ENCODE results near the gene PAF1.

Gene PAF1

DNA sequence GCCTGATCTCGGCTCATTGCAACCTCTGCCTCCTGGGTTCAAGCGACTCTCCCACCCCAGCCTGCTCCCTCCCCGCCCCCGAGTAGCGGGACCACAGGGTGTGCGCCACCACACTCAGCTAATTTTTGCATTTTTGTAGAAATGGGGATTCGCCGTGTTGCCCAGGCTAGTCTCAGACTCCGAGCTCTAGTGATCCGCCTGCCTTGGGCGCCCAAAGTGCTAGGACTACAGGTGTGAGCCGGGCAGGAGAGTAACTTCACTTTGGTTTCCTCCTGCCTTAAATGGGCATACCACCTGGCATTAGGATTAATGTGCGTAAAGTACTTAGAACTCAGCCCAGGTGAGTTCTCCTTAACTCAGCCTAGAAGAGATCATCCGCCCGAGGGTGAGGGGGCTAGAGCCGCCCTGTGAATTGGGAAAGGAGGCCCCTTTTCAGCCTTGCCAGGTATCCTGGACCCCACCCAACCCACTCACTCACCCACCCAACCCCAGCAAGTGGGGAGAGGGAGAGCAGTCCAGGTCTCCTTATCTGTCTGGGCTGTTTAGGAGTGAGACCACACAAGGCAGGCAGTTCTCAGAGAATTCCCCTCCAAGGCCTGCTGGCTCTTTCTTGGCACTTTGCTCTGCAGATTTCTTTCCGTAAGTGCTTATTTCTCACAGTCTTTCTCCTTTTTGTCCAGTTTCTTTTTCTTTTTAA, 14.5 kb upstream of the PAF1 start:
- peak; percentile 35 for DNase-seq (ENCODE audit: low spot score)

GRCh38 chr19:39403331-39404312, 12.7 kb upstream of the PAF1 start:
- DNase-seq (ENCODE audit: low spot score), result peak; percentile 97

DNA sequence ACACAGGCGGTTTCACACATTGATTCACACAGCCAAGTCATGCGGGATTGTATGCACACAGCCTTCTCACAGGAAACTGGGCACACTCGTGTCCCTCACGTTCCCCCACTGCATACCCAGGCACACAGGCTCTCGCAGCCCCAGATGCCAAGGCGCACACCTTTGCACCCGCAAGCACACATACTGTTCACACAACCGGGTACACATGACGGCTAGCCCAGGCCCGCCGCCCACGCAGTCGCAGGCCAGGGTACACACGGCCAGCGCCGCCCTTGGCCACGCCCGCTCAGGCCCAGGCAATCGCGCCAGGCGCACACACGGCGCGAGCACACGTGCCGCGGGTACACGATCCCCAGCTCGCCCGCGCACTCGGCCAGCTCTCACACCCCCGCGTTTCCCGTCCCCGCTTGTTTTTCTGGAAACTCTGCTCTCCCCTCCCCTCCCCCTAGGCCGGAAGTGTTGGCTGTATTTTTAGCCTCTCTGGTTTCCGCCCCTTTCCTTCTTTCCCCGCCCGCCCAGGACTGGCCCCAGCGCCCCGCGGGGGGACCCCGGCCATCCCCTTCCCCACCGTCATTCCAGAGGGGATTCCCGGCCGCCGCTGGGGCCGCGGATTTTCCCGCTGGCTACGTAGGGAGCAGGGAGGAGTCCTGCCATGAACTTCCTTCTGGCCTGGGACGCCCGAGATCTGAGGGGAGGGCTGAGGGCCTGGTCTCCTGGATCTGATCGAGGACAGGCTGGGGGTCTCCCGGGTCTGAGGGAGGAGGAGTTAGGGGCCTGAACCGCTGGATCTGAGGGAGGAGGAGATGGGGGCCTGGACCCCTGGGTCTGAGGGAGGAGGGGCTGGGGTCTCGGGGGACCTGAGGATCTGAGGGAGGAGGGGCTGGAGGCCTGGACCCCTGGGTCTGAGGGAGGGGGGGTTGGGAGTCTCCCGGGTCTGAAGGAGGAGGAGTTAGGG, 11.7 kb upstream of the PAF1 start:
- peak; percentile 82 for DNase-seq (ENCODE audit: low spot score)

- DNase-seq (ENCODE audit: low spot score), result peak; percentile 93
Observed at GRCh38 chr19:39401549-39402345, 10.8 kb upstream of the PAF1 start.

DNA sequence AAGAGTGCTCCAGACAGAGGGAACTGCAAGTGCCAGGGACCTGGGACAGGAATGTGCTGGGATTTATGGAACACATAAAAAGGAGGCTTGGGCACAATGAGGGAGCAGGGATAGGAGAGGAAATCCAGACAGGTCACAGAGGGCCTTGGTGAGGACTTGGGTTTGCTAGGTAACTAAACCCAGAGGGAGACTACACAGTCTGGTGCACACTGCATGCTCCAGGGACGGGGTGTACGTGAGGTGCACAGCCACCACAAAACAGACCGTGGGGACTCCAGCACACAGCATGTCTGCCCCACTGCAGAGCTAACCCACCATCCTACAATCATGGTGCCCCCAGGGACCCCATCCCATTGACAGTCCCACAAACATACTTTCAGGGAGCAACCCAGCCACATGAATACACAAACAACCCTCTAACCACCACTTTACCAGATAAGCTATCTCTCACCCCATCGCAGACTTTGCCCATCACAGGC, 10.2 kb upstream of the PAF1 start:
- DNase-seq (ENCODE audit: low spot score), result no peak

DNA sequence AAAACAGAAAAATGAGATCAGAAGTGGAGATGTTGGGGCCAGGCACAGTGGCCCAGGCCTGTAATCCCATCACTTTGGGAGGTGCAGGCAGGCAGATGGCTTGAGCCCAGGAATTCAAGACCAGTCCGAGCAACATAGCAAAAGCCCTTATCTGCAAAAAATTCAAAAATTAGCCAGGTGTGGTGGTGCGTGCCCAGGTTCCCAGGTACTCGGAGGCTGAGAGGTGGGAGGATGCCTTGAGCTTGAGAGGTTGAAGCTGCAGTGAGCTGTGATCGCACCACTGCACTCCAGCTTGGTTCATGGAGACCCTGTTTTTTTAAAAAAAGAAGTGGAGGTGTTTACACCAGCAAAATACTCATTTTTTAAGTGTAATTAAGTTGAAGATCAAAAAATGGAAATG, 9.2 kb upstream of the PAF1 start:
- no peak for DNase-seq (ENCODE audit: low spot score)

- no peak for DNase-seq (ENCODE audit: low spot score)
Observed at GRCh38 chr19:39399668-39400050, 8.8 kb upstream of the PAF1 start.

GRCh38 chr19:39398297-39398864, 7.5 kb upstream of the PAF1 start:
- DNase-seq (ENCODE audit: low spot score), result peak; percentile 80

DNA sequence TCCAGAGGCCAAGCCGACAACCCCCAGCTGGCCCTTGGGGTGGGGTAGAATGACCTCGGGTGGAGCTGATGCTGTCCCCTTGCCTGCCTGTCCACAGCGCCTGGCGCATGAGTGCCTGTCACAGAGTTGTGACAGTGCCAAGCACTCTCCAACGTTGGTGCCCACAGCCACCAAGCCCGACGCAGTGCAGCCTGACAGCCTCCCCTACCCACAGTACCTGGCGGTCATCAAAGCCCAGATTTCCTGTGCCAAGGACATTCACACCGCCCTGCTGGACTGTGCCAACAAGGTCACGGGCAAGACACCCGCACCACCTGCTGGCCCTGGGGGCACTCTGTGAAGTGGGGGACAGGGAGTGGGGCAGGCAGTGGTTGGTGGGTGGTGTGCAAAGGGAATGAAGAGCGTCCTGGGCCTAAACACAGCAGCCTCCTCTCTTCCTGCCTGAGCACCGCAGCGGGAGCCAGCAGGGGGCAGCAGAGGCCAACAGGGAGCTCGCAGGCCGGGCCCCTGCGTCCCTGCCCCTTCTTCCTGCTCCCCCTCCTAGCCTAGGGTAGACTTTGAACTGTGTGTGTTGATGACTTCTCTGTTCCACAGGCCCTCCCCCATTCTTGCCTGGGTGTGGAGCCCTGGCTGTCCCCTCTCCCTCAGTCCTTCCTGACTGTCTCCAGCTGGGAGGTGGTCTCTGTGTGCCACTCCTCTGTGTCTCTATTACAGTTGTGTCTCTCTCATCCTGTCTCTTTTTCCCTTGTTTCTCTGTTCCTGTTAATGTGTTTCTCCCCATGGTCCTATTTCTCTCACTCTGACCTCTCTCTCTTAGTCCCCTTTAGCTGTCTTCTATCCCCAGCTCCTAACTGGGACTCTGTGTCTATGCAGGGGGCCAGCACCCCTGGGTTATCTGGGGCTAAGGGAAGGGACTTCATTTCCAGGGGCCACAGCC, 6.7 kb upstream of the PAF1 start:
- peak; percentile 95 for DNase-seq (ENCODE audit: low spot score)

DNA sequence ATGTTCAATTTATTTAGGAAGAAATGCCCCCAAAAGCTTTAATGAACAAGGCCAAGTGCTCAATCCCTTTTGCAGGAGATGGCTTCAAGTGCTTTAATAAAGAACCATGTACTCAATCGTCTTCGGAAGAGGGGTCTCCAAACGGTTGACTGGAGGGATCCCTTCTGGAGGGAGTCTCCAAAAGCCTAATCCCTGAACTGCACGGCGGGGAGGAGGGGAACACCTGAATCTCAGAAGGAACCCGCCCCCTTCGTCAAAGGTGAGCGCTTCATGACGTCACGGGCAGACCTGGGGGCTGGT, 505 bp downstream of the PAF1 start:
- peak; percentile 73 for DNase-seq (ENCODE audit: low spot score)

DNA sequence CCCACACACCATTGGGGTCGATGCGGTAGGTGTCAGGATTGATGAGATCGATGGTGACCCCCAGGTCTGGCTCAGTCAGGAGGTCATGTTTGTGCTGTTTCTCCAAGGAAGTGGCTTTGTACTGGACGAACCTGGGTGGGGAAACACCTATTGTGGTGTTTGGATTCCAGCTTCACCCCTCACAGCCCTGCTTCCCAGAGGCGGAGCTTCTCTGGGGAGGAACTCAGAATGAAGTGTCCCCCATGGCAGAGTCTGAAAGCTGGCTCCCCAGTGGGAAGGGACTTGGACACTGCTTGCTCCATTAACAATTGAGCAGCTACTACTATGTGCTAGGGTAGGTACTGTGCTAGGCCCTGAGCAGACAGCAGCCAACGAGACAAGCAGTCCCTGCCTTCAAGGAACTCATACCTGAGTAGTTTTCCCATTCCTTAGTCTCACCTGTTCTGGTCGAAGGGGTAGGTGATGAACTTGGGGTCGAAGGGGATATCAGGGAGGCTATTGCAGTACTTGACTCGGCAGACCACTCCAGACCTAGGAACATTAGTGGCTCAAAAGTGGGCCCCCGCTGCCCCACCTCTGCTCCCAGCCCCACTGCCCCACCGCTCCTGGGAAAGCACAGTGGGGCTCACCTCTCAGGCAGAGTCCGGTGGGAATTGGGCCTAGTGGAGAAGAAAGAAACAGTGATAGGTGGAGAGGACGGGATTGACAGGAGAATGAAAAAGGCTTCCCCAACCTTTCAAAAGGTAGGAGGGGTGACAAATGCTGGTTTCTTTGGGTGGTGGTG, 1.1 kb downstream of the PAF1 start:
- DNase-seq (ENCODE audit: low spot score), result no peak

- DNase-seq (ENCODE audit: low spot score), result no peak
Observed at GRCh38 chr19:39388657-39389056, 2.2 kb downstream of the PAF1 start.

DNA sequence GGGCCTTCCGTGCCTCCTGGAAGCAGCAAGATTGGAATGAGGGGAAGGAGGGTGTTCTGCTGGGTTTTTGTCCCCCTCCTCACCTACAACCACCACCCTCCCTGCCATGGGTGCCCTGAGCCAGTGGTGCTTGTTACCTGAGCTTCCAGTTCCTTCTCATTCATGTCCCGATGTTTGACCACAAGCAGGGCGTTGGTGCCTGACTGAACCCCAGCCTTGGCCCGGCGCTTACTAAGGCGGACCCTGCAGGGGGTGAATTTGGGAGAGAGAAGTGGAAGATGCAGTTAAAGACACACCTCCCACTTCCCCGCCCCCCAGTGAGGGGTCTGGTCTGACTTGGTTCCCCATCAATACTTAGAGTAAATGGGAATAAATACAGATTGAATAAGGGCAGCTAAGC, 4.3 kb downstream of the PAF1 start:
- DNase-seq (ENCODE audit: low spot score), result no peak

DNA sequence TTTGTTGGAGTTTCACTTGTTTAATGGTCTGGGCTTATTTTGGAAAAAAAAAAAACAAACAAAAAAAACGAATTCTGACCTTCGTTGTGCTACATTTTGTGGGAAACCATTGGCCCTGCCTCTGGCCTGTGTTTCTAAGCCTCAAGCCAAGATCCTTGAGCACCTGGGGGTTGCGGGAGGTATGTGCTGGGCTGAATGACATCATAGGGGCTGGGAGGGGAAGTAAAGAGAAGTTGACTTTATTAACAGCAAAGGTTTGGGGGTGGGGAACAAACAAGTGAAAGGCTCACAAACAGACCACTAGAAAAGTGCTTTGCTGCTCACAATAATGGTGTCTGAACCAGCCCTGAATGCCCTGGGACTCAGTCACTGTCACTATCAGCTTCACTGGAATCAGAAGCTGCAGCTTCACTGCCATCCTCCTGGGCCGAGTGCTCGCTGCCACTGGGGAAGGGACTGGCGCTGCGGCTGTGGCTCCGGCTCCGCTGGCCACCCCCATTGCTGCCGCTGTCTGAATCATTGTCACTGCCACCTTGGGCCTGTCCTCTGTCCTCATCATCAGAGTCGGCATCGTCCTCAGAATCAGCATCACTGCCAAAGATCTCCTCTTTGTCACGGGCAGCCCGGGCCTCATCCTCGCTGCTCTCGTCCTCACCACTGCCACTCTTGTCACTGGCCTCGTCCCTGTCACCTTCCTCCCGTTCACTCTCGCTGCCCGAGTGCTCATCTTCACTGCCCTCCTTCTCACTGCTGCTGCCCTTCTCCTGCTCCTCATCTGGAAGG, 5.1 kb downstream of the PAF1 start:
- DNase-seq (ENCODE audit: low spot score), result no peak

DNA sequence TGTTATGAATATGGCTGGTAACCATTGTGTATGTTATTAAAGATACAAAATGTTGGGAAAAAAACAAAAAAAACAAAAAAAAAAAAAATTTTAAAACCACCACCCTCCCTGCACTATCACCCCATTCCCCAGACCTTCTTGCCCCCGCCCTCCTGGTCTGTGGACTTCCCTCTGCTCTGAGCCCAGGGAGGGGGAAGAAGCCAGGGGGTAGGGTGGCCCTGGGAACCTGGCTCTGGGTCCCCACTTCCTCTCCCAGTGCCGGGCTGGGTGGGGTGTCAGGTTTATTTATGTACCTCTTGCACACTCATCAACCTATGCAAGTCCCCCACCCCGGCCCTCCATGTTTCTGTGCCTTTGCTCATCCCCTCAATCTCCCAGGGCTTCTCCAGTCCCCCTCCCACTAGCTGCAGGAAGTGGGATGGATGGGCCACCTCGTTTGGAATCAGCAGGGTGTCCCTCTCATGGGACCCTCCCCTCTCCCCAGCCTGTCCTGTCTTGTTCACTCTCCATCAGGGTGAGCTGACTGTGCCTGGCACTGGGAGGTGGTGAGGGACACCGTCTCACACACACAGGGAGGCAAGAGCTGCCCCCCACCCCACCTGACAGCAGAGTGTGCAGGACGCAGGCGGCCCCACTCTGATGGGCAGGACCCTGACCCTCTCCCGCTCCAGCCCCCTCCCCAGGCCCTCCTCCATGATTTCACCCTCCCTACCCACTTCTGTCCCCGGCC, 5.9 kb downstream of the PAF1 start:
- no peak for DNase-seq (ENCODE audit: low spot score)

DNA sequence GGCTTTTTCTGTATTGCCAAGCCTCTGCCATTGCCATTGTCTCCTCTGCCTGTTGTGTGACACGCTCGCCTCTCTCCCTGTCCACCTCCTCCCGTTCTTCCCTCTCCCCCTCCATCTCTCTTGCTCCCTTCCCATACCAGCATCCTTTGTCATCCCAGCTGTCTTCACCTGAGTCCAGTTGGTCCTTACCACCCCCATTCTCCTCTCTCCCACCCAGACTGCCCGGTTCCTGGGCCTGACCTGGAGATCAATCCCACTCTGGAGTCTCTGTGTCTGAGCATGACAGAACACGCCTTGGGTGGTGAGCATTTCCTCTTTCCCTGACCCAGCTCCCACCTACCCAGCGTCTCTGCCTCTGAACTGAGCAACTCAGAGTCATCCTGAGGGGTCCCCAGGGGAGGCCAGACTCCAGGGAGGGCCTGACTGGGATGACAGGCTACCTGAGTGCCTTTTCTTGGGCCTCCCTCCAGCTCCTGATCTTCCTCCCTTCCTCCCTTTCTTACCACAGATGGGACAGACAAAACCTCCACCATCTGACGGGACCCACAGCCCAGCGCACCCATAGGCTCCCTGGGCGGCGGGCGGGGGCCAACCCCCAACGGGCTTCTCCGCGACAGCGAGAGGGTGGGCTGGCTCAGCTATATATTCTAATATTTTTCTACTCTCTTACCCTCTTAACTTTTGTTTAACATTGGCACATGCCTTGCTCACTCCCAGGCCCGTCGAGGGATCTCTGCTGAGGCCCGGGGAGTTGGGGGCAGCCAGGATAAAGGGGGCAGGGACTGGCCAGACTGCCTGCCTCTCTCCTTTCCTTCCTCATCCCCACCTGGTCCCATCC, 7.7 kb downstream of the PAF1 start:
- no peak for DNase-seq (ENCODE audit: low spot score)

All from CD4-positive, alpha-beta T cell treated with Interleukin-2 at 100 ng/mL for 4 hours (primary cell).